H9 (cell line): ENCODE results near the gene CHRNA9. TPM values are rescaled to one million over a fixed set of nuclear protein-coding genes. Genes with fewer than 3 reads are reported as not detected.

Source experiments
- DNase-seq: peaks from one replicate; pipeline ENCODE4 v3.0.0-alpha.2; 2017
- H2AFZ ChIP-seq: one replicate; pipeline ENCODE4 v1.6.1; 2013; ENCODE audit warnings: mild to moderate bottlenecking, low read length, control low read depth, moderate library complexity
- H2AK5ac ChIP-seq: 2 replicates; pipeline ENCODE4 v1.6.1; 2013; ENCODE audit warnings: low read length, control low read depth, mixed read lengths; ENCODE audit not compliant: insufficient read length
- H2BK120ac ChIP-seq: one replicate; pipeline ENCODE4 v1.6.1; 2013; ENCODE audit warnings: low read depth, mild to moderate bottlenecking, low read length, control low read depth, inconsistent platforms; ENCODE audit not compliant: poor library complexity, severe bottlenecking
- H2BK12ac ChIP-seq: 2 replicates; pipeline ENCODE4 v1.6.1; 2013; ENCODE audit warnings: low read length, control low read depth, mixed read lengths, low read depth; ENCODE audit not compliant: insufficient read length
- H2BK15ac ChIP-seq: 2 replicates; pipeline ENCODE4 v1.6.1; 2013; ENCODE audit warnings: low read depth, low read length, control low read depth
- H2BK20ac ChIP-seq: one replicate; pipeline ENCODE4 v1.6.1; 2013; ENCODE audit warnings: low read depth, mild to moderate bottlenecking, low read length, control low read depth, inconsistent platforms; ENCODE audit not compliant: poor library complexity, severe bottlenecking
- H2BK5ac ChIP-seq: 2 replicates; pipeline ENCODE4 v1.6.1; 2013; ENCODE audit warnings: low read length, control low read depth, mixed read lengths; ENCODE audit not compliant: insufficient read length
- H3K14ac ChIP-seq: 2 replicates; pipeline ENCODE4 v1.6.1; 2013; ENCODE audit warnings: low read length, control low read depth; ENCODE audit not compliant: insufficient read depth
- H3K18ac ChIP-seq: 2 replicates; pipeline ENCODE4 v1.6.1; 2013; ENCODE audit warnings: low read depth, mild to moderate bottlenecking, mixed read lengths, low read length, control low read depth; ENCODE audit not compliant: insufficient read length
- H3K23ac ChIP-seq: 2 replicates; pipeline ENCODE4 v1.6.1; 2013; ENCODE audit warnings: low read length, control low read depth, mixed read lengths, low read depth; ENCODE audit not compliant: insufficient read length
- H3K23me2 ChIP-seq: 2 replicates; pipeline ENCODE4 v1.6.1; 2013; ENCODE audit warnings: low read depth, mild to moderate bottlenecking, mixed read lengths, low read length, control low read depth; ENCODE audit not compliant: insufficient read length, poor library complexity, severe bottlenecking
- H3K27ac ChIP-seq: 2 replicates; pipeline ENCODE4 v1.5.1; 2013; ENCODE audit warnings: low read length, control low read depth, mixed read lengths, low read depth; ENCODE audit not compliant: insufficient read length
- H3K27me3 ChIP-seq: 2 replicates; pipeline ENCODE4 v1.6.1; 2013; ENCODE audit warnings: low read length, control low read depth, inconsistent platforms; ENCODE audit not compliant: insufficient read depth
- H3K4ac ChIP-seq: 2 replicates; pipeline ENCODE4 v1.6.1; 2013; ENCODE audit warnings: low read depth, mild to moderate bottlenecking, control low read depth, inconsistent platforms, low read length, moderate library complexity
- H3K4me1 ChIP-seq: 2 replicates; pipeline ENCODE4 v1.6.1; 2013; ENCODE audit warnings: low read length, control low read depth, inconsistent platforms; ENCODE audit not compliant: insufficient read depth
- H3K4me2 ChIP-seq: 2 replicates; pipeline ENCODE4 v1.6.1; 2013; ENCODE audit warnings: low read length, control low read depth, mixed read lengths; ENCODE audit not compliant: insufficient read length, insufficient read depth
- H3K56ac ChIP-seq: 2 replicates; pipeline ENCODE4 v1.6.1; 2013; ENCODE audit warnings: low read depth, mild to moderate bottlenecking, mixed read lengths, low read length, control low read depth; ENCODE audit not compliant: insufficient read length
- H3K79me1 ChIP-seq: 2 replicates; pipeline ENCODE4 v1.6.1; 2013; ENCODE audit warnings: low read depth, mild to moderate bottlenecking, moderate library complexity, low read length, control low read depth, inconsistent platforms; ENCODE audit not compliant: insufficient read depth, poor library complexity, severe bottlenecking
- H3K79me2 ChIP-seq: 2 replicates; pipeline ENCODE4 v1.6.1; 2013; ENCODE audit warnings: low read length, control low read depth, inconsistent platforms; ENCODE audit not compliant: insufficient read depth
- H3K9ac ChIP-seq: 2 replicates; pipeline ENCODE4 v1.6.1; 2013; ENCODE audit warnings: low read length, control low read depth, mixed read lengths; ENCODE audit not compliant: insufficient read length; ENCODE audit errors: extremely low read depth
- H3K9me3 ChIP-seq: one replicate; pipeline ENCODE4 v1.6.1; 2013; ENCODE audit warnings: low read depth, low read length, inconsistent platforms; ENCODE audit not compliant: control insufficient read depth
- H3T11ph ChIP-seq: one replicate; pipeline ENCODE4 v1.6.1; 2013; ENCODE audit warnings: mild to moderate bottlenecking, low read length, control low read depth, inconsistent platforms
- H4K20me1 ChIP-seq: one replicate; pipeline ENCODE4 v1.6.1; 2013; ENCODE audit not compliant: control insufficient read depth, insufficient read length, insufficient read depth
- H4K5ac ChIP-seq: 2 replicates; pipeline ENCODE4 v1.6.1; 2013; ENCODE audit warnings: low read depth, mild to moderate bottlenecking, mixed read lengths, low read length, control low read depth; ENCODE audit not compliant: insufficient read length
- H4K8ac ChIP-seq: replicated peaks from 2 replicates; pipeline ENCODE4 v1.6.1; 2013; ENCODE audit warnings: low read length, control low read depth, mixed read lengths, low read depth; ENCODE audit not compliant: insufficient read length
- H4K91ac ChIP-seq: 2 replicates; pipeline ENCODE4 v1.6.1; 2013; ENCODE audit warnings: low read depth, mild to moderate bottlenecking, moderate library complexity, mixed read lengths, low read length, control low read depth; ENCODE audit not compliant: insufficient read length
- H3K27ac Mint-ChIP-seq, 3 experiments: 2 replicates in 2 of 3; 3 replicates in 1 of 3; pipeline ENCODE4 v1.8.0; 2020 to 2021; ENCODE audit warnings: mixed read lengths in 3 of 3, mild to moderate bottlenecking in 1 of 3, moderate library complexity in 1 of 3
- H3K27me3 Mint-ChIP-seq: 2 replicates; pipeline ENCODE4 v1.8.0; 2021; ENCODE audit warnings: low read depth, mild to moderate bottlenecking, moderate library complexity, mixed read lengths
- H3K36me3 Mint-ChIP-seq, 3 experiments: 2 replicates in 2 of 3; 3 replicates in 1 of 3; pipeline ENCODE4 v1.8.0; 2020 to 2021; ENCODE audit warnings: low read depth in 3 of 3, mixed read lengths in 3 of 3; ENCODE audit not compliant: insufficient read depth in 1 of 3
- H3K4me1 Mint-ChIP-seq, 2 experiments: 2 replicates each; pipeline ENCODE4 v1.8.0; 2020; ENCODE audit warnings: mixed read lengths in 2 of 2
- H3K4me3 Mint-ChIP-seq, 2 experiments: 2 replicates in 1 of 2; 3 replicates in 1 of 2; pipeline ENCODE4 v1.8.0; 2020 to 2021; ENCODE audit warnings: mild to moderate bottlenecking in 2 of 2, mixed read lengths in 2 of 2, moderate library complexity in 1 of 2
- H3K9me3 Mint-ChIP-seq, 2 experiments: 2 replicates in 1 of 2; 3 replicates in 1 of 2; pipeline ENCODE4 v1.8.0; 2020; ENCODE audit warnings: mild to moderate bottlenecking in 2 of 2, mixed read lengths in 2 of 2, moderate library complexity in 1 of 2
- CTCF ChIP-seq: fragments of 200-600 bp; sonication (generic); conservative IDR thresholded peaks from 3 replicates; pipeline ENCODE4 v1.8.0; 2021; ENCODE audit warnings: antibody characterized with exemption, mild to moderate bottlenecking
- WGBS: extraction: QIAGEN DNeasy Blood & Tissue Kit; methylation state at CpG from one replicate; pipeline ENCODE4 v1.1.7; 2013; ENCODE audit warnings: missing lambda C conversion rate, low lambda C conversion rate, mixed read lengths; ENCODE audit not compliant: insufficient read length; ENCODE audit errors: extremely low coverage; 5-methylcytosine and 5-hydroxymethylcytosine counted together
- total RNA-seq: library from RNA; stranded (reverse); gene quantifications from 2 replicates; pipeline ENCODE4 v1.2.1, GENCODE V29; 2021

The CHRNA9 gene
- total RNA-seq, 1 experiment from 2014 or later, result 1.2 TPM

- H2BK15ac ChIP-seq, result no peak overlapping the region
- H3K9me3 Mint-ChIP-seq, result no peaks in the 10 kb centered on the region
- H3K9ac ChIP-seq, result no peak overlapping the region
- no peak overlapping the region for H3K56ac ChIP-seq
- peaks cover 9% of the 10 kb centered on the region for H3K4me1 ChIP-seq
- no peaks in the 10 kb centered on the region for H3K9me3 ChIP-seq
- no peak overlapping the region for H4K91ac ChIP-seq
- peaks cover 49 to 50% of the 10 kb centered on the region in 2 experiments for H3K4me1 Mint-ChIP-seq
- no peak overlapping the region for H3K4me3 Mint-ChIP-seq
- no peak overlapping the region for H2BK120ac ChIP-seq
- no peaks in the 10 kb centered on the region for H3K27me3 ChIP-seq
- H4K20me1 ChIP-seq, result no peaks in the 10 kb centered on the region
- DNase-seq, result no peak
- no CpG with 5 or more reads among the region's 11 CpGs for WGBS
- H3K4me2 ChIP-seq, result no peak overlapping the region
- no peak overlapping the region for H2BK20ac ChIP-seq
- H3K18ac ChIP-seq, result no peak overlapping the region
- no peaks in the 10 kb centered on the region; the same call in 1 of the 2 replicates for H3K27me3 Mint-ChIP-seq
- no peak overlapping the region for H4K5ac ChIP-seq
- no peak overlapping the region for H2BK12ac ChIP-seq
- H3T11ph ChIP-seq, result no peak overlapping the region
- H3K14ac ChIP-seq, result no peak overlapping the region
- no peak overlapping the region for H3K4ac ChIP-seq
- no peaks in the 10 kb centered on the region for H3K79me2 ChIP-seq
- no peak overlapping the region for H2AFZ ChIP-seq
- TF ChIP-seq CTCF, result no peak
- H3K23ac ChIP-seq, result no peak overlapping the region
- H2AK5ac ChIP-seq, result no peak overlapping the region
- H3K27ac ChIP-seq, result no peak overlapping the region
- no peak overlapping the region for H4K8ac ChIP-seq
- H2BK5ac ChIP-seq, result no peak overlapping the region
- peak overlapping the region in 1 of 3 experiments; percentile 72; a peak in 2 of 7 replicates for H3K27ac Mint-ChIP-seq
- H3K79me1 ChIP-seq, result no peaks in the 10 kb centered on the region
- H3K23me2 ChIP-seq, result no peaks in the 10 kb centered on the region
- H3K36me3 Mint-ChIP-seq, result no peaks in the 10 kb centered on the region
These were observed 23.3 kb upstream of the CHRNA9 start for GRCh38 chr4:40311811-40312346.
